GM18861 (cell line): Measurements from ENCODE around the gene DPYD.

Experiments used
- ATAC-seq: cut with Tn5 transposase; IDR thresholded peaks from one replicate; pipeline ENCODE4 v1.9.1; 2021; ENCODE audit not compliant: unreplicated experiment

The DPYD gene

GRCh38 chr1:97166626-97167025 is 754.2 kb downstream of the DPYD start:
- ATAC-seq = no peak

- no peak for ATAC-seq
Measured at GRCh38 chr1:97164276-97164639, 756.6 kb downstream of the DPYD start.

- peak; percentile 78 for ATAC-seq
Measured at GRCh38 chr1:97163591-97164275, 757.1 kb downstream of the DPYD start.

GRCh38 chr1:97160818-97161217 is 760.0 kb downstream of the DPYD start:
- no peak for ATAC-seq

- ATAC-seq = peak; percentile 61
Measured at GRCh38 chr1:97159342-97159741, 761.5 kb downstream of the DPYD start.

- ATAC-seq = no peak
Measured at GRCh38 chr1:97158691-97159096, 762.1 kb downstream of the DPYD start.

GRCh38 chr1:97157991-97158390 is 762.8 kb downstream of the DPYD start:
- no peak for ATAC-seq

- ATAC-seq = no peak
Measured at GRCh38 chr1:97151651-97152050, 769.2 kb downstream of the DPYD start.

GRCh38 chr1:97145321-97145956 is 775.4 kb downstream of the DPYD start:
- ATAC-seq = no peak

GRCh38 chr1:97144527-97144926 is 776.3 kb downstream of the DPYD start:
- ATAC-seq = no peak

- ATAC-seq = no peak
Measured at GRCh38 chr1:97143236-97143882, 777.5 kb downstream of the DPYD start.

- ATAC-seq = no peak
Measured at GRCh38 chr1:97140611-97141010, 780.2 kb downstream of the DPYD start.

- ATAC-seq = no peak
Measured at GRCh38 chr1:97139512-97139911, 781.3 kb downstream of the DPYD start.

- no peak for ATAC-seq
Measured at GRCh38 chr1:97138515-97139032, 782.3 kb downstream of the DPYD start.

- ATAC-seq = peak; percentile 99
Measured at GRCh38 chr1:97137862-97138514, 782.8 kb downstream of the DPYD start.

- no peak for ATAC-seq
Measured at GRCh38 chr1:97136996-97137395, 783.8 kb downstream of the DPYD start.

GRCh38 chr1:97135972-97136371 is 784.9 kb downstream of the DPYD start:
- ATAC-seq = no peak

- no peak for ATAC-seq
Measured at GRCh38 chr1:97128426-97128825, 792.4 kb downstream of the DPYD start.

- ATAC-seq = no peak
Measured at GRCh38 chr1:97123717-97124431, 797.0 kb downstream of the DPYD start.

GRCh38 chr1:97120806-97121205 is 800.0 kb downstream of the DPYD start:
- no peak for ATAC-seq
